Activated T-cell treated with anti-CD3 and anti-CD28 coated beads for 4 hours (primary cell): ENCODE measurements around the gene CHCHD6.

Source experiments
- DNase-seq: peaks from one replicate; pipeline ENCODE4 v3.0.0-alpha.2; 2020

The CHCHD6 gene

DNA sequence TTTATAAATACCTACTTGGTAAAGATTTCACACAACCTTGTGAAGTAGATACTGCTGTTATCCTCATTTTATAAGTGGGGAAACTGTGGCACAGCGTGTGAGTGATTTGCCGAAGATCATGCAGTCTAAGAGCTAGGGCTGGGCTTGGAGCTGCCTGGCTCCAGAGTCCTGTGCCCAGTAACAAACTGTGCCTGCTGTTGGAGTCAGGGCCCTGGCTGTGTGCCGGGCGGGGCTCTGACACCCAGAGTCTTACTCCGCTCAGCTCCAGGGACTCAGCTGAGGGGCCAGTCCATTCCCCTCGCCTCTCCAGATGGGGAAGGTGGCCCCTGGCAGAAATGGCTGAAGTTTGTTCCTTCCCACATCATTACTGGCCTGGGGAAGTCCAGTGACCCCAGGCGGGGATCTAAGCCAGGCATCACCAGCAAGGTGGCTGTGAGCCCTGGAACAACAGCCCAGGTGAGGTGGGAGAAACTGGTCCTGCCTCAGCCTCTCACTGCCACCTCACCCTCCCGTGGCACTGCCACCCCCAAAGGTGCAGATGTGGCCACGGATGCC, 261.6 kb downstream of the CHCHD6 start:
- no peak for DNase-seq

GRCh38 chr3:126967386-126967785, 263.3 kb downstream of the CHCHD6 start:
- no peak for DNase-seq

GRCh38 chr3:126968391-126969390, 264.7 kb downstream of the CHCHD6 start:
- DNase-seq, result no peak

DNA sequence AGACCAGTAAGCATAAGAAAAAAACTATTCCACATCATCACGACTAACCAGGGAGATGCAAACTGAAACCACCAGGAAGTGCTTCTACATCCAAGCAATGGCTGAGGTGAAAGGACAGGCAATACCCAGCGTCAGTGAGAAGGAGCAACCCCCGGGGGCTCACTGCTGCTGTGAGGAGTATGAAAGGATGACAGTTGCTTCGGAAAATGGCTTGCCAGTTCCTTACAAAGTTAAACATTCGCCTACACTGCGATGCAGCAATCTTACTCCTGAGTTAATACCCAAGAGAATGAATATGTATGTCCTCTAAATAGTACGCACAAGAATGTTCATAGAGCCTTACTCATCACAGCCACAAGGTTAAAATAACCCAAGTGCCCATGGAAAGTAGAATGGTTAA, 265.5 kb downstream of the CHCHD6 start:
- no peak for DNase-seq

DNA sequence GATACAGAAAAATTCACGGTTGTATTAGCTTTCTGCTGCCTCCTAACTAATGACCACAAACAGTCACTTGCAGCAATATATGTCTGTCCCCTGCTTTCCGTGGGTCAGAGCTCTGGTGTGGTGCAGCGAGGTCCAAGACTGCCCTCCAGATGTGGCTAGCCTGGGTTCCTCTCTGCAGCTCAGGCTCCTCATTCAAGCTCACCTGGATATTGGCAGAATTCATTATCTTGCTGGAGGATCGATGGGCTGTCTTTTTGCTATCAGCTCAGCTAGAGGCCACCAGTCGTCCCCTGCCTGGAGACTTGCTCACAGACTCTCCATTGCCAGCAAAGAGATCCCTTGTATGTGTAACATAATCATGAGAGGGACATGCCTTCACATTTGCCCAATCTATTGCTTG, 266.1 kb downstream of the CHCHD6 start:
- DNase-seq, result no peak

GRCh38 chr3:126970921-126971320, 266.9 kb downstream of the CHCHD6 start:
- no peak for DNase-seq

GRCh38 chr3:126971891-126972351, 267.9 kb downstream of the CHCHD6 start:
- no peak for DNase-seq

GRCh38 chr3:126972866-126973265, 268.8 kb downstream of the CHCHD6 start:
- no peak for DNase-seq

DNA sequence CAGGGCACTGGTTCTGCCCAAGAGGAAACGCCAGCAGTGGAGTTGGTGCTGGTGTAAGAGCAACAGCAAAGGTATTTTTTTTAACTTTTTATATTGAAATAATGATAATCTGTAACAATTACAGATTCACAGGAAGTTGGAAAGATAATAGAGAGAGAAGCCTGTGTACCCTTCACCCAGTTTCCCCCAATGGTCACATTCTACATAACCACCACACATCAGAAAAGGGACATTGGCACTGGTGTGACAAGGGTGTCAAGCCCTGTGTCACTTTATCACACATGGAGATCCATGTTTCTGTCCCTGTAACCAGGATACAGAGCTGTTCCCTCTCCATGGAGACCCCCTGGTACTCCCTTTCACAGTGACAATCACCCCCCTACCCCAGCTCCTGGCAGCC, 269.8 kb downstream of the CHCHD6 start:
- DNase-seq, result no peak

DNA sequence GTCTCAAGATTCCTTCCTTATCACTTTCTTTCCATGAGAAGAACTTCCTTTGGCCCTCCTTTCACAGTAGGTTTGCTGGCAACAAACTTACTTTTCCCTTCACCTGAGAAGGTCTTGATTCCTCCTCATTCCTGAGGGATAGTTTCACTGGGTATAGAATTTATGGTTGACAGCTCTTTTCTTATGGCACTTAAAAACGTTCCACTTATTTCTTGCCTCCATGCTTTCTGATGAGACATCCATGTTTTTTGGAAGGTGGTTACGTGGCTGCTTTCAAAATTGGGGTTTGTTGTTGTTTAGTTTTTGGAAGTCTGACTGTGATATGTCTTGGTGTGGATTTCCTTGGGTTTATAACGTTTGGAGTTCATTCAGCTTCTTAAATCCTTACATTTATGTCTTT, 270.7 kb downstream of the CHCHD6 start:
- DNase-seq, result no peak

DNA sequence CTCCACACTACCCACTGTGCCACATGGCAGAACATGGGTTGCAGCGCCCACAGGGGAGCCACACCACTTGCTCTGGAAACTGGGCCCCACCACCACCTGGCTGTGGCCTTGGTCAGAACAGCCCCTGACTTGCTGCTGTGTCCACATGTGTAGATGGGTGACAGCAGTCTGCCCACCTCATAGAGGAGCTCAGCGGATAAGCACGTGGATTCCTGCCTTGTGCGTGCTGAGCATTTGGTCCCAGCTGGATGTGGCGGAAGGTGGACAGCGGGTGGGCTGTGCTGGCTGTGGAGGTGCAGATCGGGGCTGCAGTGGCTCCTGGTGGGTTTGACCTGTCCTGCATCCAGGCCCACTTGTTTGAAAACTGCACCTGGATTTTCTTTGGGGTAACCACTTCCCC, 272.9 kb downstream of the CHCHD6 start:
- no peak for DNase-seq

DNA sequence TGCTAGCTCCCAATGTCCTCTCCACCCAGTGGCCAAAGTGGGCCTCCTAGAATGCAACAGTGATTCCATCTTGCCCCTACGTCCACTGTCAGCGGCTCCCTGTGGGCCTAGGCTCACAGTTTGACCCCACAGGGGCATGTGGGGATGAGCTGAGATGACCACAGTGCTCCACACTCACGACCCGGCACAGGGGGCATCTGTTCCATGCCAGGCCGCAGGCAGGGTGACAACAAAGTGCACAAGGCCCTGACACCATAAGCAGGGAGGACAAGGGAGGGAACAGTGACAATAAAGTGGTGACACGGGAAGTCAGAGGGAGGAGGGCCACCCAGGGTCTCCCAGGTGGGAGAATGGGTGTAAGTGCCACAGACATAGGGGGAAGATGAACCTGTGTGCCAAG, 273.8 kb downstream of the CHCHD6 start:
- DNase-seq, result no peak

DNA sequence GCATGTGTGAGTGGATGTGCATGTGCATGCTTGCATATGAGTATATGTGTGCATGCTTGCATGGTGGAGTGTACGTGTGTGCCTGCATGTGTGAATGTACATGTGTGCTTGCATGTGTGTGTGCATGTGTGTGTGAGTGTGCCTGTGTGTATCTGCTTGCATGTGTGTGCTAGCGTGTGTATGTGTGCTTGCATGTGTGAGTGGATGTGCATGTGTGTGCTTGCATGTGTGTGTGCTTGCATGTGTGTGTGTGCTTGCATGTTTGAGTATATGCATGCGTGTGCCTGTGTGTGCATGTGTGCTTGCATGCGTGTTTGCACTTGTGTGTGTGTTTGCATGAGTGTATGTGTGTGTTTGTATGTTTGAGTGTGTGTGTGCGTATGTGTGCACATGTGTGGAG, 274.3 kb downstream of the CHCHD6 start:
- DNase-seq, result no peak

DNA sequence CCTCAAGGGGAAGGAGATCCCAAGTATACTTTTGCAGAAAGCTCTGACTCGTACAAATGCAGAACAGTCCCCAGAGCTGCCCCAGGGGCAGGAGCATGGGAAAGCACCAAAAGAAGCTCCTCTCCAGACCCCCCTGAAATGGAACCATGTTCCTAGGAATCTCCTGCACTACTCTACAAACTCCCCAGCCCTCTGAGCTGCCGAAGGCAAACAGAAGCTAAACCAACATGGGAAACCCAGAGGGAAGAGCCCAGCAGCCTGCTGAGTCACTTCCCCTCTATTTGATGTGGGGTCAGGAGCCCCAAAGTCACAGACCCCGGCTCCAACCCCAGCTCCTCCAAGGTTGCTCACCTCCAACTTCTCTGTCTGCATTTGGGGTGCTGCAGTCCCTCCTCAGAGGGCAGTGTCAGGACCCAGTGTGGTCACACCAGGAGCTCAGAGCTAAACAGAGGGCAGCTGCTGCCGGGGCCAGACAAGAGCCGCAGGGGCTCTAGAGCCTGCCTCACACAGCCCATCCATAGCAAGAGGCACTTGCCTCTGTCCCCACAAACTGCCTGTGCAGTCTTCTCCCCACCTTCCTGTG, 275.1 kb downstream of the CHCHD6 start:
- DNase-seq, result no peak

- no peak for DNase-seq
Observed at GRCh38 chr3:126980266-126980811, 276.3 kb downstream of the CHCHD6 start.

DNA sequence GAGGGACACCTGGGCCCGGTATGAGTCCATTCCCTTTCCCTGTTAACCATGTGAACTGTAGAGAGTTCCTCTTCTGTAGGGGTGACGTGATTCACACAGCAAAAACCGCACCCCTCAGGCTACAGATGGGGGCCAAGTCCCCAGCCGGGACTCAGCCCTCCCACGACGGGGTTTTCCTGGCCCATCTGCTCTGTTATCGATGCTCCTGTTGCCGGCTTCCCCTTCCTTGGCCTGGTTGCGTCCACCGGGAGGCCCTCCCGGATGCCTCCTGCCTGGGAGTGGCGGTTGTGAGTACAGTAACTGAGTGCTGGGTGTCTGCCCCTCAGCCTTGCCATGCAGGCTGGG, 278.1 kb downstream of the CHCHD6 start:
- DNase-seq, result peak; percentile 55

- DNase-seq, result peak; percentile 80
Observed at GRCh38 chr3:126982471-126983175, 278.6 kb downstream of the CHCHD6 start, which contains the start of gene PLXNA1. PLXNA1 (plus strand) TSS chr3:126983115; CDS start chr3:126988594, 5,479 bp downstream.

- no peak for DNase-seq
Observed at GRCh38 chr3:126983276-126983652, 279.2 kb downstream of the CHCHD6 start.

DNA sequence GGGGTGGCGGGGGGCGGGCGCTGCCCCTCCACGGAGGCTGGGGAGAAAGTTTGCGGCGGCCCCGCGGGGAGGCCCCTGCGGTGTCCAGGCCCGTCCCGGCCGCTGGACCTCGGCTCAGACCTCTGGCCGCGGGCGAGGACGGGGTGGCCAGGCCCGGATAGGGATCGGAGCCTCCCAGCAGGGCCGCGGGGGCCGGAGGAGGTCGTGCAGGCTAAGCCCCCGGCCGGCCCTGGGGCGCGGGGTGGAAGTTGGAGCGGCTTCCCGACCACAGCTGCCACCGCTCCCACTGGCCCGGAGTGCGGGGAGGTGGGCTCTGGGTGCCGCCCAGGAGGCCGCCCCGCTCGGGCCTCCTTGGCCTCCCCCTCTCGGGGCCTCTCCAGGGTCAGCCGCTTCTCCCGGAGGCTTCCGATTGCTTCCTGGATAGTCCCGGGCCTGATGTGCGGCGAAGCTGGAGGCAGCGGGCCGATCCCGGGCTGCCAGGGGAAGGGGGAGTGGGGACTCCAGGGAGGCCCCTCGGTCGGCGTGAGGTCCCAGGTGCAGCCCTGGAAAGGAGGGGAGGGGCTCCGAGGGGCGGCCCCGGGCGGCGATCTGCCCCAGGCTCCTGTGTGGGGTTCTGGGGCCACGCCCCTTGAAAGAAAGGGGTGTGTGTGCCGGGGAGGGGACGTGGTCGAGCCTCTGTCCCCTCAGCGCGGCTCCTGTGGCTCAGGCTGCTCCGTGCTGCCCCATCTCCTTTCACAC, 279.8 kb downstream of the CHCHD6 start:
- DNase-seq, result peak; percentile 23

DNA sequence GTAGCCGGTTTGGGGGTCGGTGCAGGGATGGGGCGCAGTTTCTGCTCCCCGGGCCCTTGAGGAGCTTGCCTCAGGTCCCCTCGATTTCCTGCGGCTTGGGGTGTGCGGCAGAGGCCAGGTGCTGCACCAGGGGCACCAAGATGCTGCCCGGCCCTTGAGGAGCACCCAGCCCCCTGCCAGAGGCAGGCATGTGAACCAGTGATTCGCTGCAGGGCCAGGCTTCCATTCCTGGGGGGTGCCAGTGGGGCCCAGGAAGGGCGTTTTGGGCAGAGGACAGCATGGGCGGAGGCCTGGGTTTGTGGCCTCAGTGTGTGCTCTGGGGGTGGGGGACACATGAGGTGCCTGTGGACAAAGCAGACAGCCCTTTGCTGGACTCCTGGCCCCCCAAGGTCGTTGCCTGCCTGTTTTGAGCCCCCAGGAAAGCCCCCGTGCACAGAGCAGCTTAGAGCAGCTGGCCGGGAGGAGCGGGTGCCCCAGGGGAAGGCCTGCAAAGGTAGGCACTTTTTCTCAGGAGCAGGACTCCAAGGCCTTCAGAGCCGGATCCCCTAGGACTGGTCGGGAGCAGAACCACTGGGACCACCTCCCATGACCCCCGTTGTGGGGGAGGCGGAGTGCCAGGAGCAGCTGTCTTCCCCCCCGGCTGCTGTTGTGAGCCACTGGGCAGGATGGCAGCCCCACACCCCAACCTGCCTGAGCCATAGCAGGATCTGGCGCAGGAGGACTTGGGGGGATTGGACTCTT, 280.5 kb downstream of the CHCHD6 start:
- DNase-seq, result no peak
